ENCODE measurements around the gene GJE1. TPM values are rescaled to one million over a fixed set of nuclear protein-coding genes. Genes with fewer than 3 reads are reported as not detected.

GJE1 gene
- total RNA-seq, 1 donor from 2014 or later, result not detected

DNA sequence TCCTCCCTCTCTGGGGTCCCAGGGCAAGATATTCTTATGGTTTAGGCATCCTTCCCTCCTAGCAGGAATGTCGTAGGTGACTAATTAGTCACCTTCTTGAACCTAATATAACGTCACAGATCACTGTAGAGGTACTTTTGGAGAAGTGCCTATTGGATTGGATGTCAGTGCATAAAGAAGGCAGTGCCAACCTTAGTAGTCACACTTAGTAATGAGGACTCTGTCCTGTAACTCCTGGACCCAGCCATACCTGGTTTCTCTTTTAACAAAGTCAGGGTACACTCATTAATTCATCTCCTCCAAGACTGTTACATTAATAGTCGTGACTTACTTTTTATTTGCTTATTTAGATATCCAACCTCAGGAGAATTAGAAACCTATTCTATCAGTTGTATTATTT lies 34.3 kb downstream of the GJE1 start:
- ATAC-seq, result no peak

DNA sequence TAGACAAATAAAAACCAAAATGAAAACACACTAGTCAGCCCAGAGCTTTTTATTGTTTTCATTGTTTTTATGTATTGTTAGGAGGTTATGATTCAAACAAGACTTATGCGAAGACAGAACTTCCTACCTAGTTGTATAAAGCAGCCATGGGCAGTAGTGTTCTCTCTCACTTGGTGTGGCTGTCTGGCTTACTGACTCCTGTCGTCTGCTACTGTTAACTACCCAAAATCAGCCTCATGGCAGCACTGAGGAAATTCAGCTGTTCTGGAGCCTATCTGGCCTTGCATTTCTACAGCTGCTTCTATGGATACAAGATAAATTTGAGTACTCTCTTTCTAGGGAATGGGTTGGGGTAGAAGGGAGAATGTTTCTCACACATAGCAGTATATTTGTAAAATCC lies 34.8 kb downstream of the GJE1 start:
- no peak for ATAC-seq

DNA sequence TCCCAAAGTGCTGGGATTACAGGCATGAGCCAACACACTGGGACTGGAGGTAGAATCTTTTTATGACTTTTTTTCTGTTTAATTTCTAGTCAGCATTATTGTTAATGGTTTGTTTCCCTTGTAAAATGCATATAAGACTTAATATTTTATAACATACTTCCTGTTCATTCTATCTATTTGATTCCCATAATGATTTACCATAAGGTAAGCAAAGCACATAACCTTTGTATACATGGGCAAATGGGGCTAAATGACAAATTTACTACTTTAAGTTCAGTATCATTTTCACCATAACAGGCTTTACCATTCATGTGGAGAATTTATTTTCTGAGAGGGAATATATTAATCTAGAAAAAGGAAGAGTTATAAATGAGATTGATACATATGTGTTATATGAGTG lies 38.6 kb downstream of the GJE1 start:
- ATAC-seq, result no peak

DNA sequence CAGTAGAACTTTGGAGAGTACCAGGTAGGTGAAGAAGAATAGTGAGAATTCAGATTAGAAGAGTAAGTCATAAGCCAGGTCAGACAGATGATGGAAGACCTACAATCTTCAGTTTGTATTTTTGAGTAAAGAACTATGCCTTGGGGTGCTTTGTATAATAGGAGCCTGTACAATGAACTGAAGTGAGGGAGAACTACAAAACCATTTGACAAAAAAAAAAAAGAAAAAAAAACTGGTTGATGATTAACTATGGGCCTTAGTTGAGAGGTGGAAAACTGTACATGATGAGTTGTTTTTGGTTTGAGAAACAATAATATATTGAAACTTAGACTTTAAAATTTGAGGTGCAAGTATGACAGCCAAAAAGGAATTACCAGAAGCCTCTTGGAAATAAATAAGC lies 40.0 kb downstream of the GJE1 start:
- ATAC-seq, result no peak

DNA sequence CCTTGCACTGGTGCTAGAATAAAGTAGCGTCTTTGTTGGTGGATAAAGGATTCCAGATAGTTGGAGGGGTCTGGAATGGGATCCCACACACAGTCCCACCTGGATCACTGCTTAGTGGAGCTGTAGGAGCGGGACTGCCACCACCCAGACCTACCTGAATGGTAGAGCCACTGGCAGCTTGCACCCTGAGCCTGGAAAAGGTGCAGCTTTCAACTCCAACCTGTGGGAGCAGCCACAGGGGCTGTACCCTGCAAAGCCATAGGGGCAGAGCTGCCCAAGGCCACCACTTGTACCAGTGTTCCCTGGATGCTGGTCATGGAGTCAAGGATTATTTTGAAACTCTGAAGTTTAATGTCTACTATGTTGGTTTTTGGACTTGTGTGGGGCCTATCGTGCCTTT lies 41.3 kb downstream of the GJE1 start:
- no peak for ATAC-seq

DNA sequence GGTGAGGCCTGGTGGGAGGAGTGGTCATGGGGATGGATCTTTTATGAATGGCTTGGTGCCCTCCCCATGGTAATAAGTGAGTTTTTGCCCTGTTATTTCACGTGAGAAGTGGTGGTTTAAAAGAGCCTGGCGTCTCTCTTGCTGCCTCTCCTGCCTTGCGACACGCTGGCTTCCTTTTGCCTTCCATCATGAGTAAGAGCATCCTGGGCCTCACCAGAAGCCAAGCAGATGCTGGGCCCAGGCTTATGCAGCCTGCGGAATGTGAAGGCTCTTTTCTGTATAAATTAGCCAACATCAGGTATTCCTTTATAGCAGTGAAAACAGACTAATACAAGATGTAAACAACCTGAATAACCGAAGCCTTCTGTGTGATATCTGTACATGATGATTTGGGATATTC lies 42.0 kb downstream of the GJE1 start:
- no peak for ATAC-seq

DNA sequence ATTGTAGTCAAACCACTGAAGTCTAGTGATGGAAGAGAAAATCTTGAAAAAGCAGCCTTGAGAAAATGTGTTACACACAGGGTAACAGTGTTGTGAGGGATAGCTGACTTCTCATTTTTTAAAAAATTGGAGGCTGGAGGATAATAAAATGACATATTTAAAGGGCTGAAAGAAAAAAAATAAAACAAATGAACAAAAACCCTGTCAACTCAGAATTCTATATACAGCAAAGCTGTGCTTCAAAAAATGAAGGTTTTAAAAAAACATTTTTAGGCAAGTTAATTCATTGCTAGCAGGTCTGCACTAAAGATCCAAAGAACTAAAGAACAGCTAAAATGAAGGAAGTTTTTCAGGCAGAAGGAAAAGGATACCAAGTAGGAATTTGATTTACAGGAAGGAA lies 45.4 kb downstream of the GJE1 start:
- ATAC-seq, result no peak

GRCh38 chr6:142182004-142182403 lies 49.3 kb downstream of the GJE1 start:
- no peak for ATAC-seq

DNA sequence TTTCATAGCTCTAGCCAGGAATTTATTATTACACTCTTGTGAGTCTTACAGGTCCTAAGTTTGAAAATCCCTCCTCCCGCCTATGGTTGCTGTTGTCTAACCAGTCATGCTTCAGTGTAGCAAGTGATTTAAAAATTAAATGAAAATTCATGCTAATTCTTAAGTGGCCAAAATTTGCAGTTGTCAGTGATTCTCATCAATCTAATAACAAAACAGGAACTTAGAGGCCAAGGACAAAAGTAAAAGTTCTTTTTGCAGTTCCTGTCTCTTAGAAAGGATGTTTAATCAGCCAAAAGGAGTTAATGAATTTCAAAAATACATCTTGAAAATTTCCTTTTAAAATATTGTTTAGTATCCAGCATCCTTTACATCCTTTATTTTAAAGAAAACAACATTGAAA lies 50.6 kb downstream of the GJE1 start:
- no peak for ATAC-seq

DNA sequence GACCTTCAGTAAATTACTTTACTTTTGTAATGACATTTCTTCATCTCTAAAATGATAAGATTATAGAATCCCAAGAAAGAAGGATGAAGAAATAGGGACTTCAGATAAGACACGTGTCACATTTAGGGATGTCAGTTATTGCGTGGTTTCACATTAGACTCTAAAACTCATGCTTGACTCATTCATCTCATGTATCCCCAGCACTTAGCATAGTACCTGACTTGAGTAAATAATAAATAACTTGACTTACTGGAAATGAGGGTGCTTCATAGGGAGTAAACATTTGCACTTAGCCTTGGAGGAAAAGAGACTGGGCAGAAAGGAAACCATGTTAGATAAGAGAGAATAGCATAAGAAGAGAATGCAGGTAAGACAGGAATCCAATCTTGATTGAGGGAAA lies 51.6 kb downstream of the GJE1 start:
- no peak for ATAC-seq

Other genes with a start within 250 kb of the GJE1 start
- gene NMBR, start 14.2 kb downstream of the GJE1 start, total RNA-seq, result not detected
- 36.4 TPM for gene VTA1, start 14.3 kb downstream of the GJE1 start, total RNA-seq
- 14.2 TPM for gene ADGRG6, start 169.1 kb downstream of the GJE1 start, total RNA-seq